HEK293T (cell line): ENCODE results near the gene LRRC75B.
A peak's percentile ranks its signal among the peaks of the same experiment; 100 is the strongest.

Source experiments
- CTCF ChIA-PET: fragments of 350-600 bp; formaldehyde crosslinking; extraction: SDS; loops from one replicate; lab custom pipeline; 2021; ENCODE audit warnings: antibody characterized with exemption, inconsistent platforms; lab: Yijun Ruan, JAX
- POLR2A ChIA-PET: fragments of 350-600 bp; formaldehyde crosslinking; extraction: SDS; loops from one replicate; lab custom pipeline; 2020; ENCODE audit warnings: antibody characterized with exemption, inconsistent platforms; lab: Yijun Ruan, JAX
- DNase-seq: peaks from one replicate; pipeline ENCODE4 v3.0.0; 2012; ENCODE audit warnings: mixed read lengths; ENCODE audit errors: extremely low spot score
- ARNT ChIP-seq: fragments of 450-650 bp; IDR thresholded peaks from 2 replicates; pipeline ENCODE4 v1.6.1; 2017; ENCODE audit warnings: mild to moderate bottlenecking
- BHLHE40 ChIP-seq: fragments of 450-650 bp; IDR thresholded peaks from 2 replicates; pipeline ENCODE4 v1.6.1; 2016; ENCODE audit warnings: mild to moderate bottlenecking, moderate library complexity, borderline replicate concordance
- CTBP1 ChIP-seq: fragments of 450-650 bp; IDR thresholded peaks from 2 replicates; pipeline ENCODE4 v1.6.1; 2016; ENCODE audit warnings: borderline replicate concordance
- ELF4 ChIP-seq: fragments of 450-650 bp; IDR thresholded peaks from 2 replicates; pipeline ENCODE4 v1.6.1; 2017; ENCODE audit warnings: antibody characterized with exemption
- FOXA1 ChIP-seq: fragments of 450-650 bp; IDR thresholded peaks from 2 replicates; pipeline ENCODE4 v1.6.1; 2016; ENCODE audit warnings: mild to moderate bottlenecking
- FOXK2 ChIP-seq: fragments of 450-650 bp; IDR thresholded peaks from 2 replicates; pipeline ENCODE4 v1.6.1; 2016; ENCODE audit warnings: mild to moderate bottlenecking
- FOXM1 ChIP-seq: fragments of 450-650 bp; IDR thresholded peaks from 2 replicates; pipeline ENCODE4 v1.6.1; 2017; ENCODE audit warnings: mild to moderate bottlenecking, borderline replicate concordance
- HDGF ChIP-seq: fragments of 450-650 bp; IDR thresholded peaks from 2 replicates; pipeline ENCODE4 v1.6.1; 2017; ENCODE audit warnings: antibody characterized with exemption, borderline replicate concordance
- L3MBTL2 ChIP-seq: fragments of 450-650 bp; conservative IDR thresholded peaks from 2 replicates; pipeline ENCODE4 v1.6.1; 2016; ENCODE audit warnings: mild to moderate bottlenecking
- LEF1 ChIP-seq: fragments of 450-650 bp; IDR thresholded peaks from 2 replicates; pipeline ENCODE4 v1.6.1; 2017; ENCODE audit warnings: mild to moderate bottlenecking, borderline replicate concordance
- NFRKB ChIP-seq: fragments of 450-650 bp; IDR thresholded peaks from 2 replicates; pipeline ENCODE4 v1.6.1; 2016; ENCODE audit warnings: mild to moderate bottlenecking, moderate library complexity
- PKNOX1 ChIP-seq: fragments of 450-650 bp; IDR thresholded peaks from 2 replicates; pipeline ENCODE4 v1.6.1; 2016
- SP1 ChIP-seq: fragments of 450-650 bp; IDR thresholded peaks from 2 replicates; pipeline ENCODE4 v1.6.1; 2017
- SUZ12 ChIP-seq: fragments of 450-650 bp; IDR thresholded peaks from 2 replicates; pipeline ENCODE4 v1.6.1; 2016; ENCODE audit warnings: mild to moderate bottlenecking
- TARDBP ChIP-seq: fragments of 450-650 bp; IDR thresholded peaks from 2 replicates; pipeline ENCODE4 v1.6.1; 2016
- ZNF384 ChIP-seq: fragments of 450-650 bp; IDR thresholded peaks from 2 replicates; pipeline ENCODE4 v1.6.1; 2016

The LRRC75B gene

GRCh38 chr22:24583221-24584165, 9.4 kb downstream of the LRRC75B start:
- no peak for DNase-seq
- POLR2A ChIA-PET: interaction anchor here (0.9 to 2.0 kb wide), 3 partner anchors 9 to 29 kb away, joined by 3 to 14 read pairs (median 6); partner anchors contain the start of genes GUCD1 and LRRC75B
- TF ChIP-seq FOXK2: no peak
- no peak for TF ChIP-seq L3MBTL2
- TF ChIP-seq NFRKB: no peak
- TF ChIP-seq ARNT: no peak
- TF ChIP-seq BHLHE40: no peak
- TF ChIP-seq CTBP1: no peak
- no peak for TF ChIP-seq LEF1
- no peak for TF ChIP-seq SUZ12
- TF ChIP-seq HDGF: no peak
- TF ChIP-seq FOXA1: no peak
- no peak for TF ChIP-seq ZNF384
- TF ChIP-seq SP1: no peak
- no peak for TF ChIP-seq TARDBP
- TF ChIP-seq FOXM1: no peak
- no peak for TF ChIP-seq PKNOX1
- CTCF ChIA-PET: interaction anchor here (0.6 kb wide), 1 partner anchor 365 kb away, joined by 7 read pairs; no protein-coding TSS in a partner anchor

GRCh38 chr22:24582056-24582814, 10.6 kb downstream of the LRRC75B start:
- ChIA-PET POLR2A (interaction anchor here (1.7 kb wide), 1 partner anchor 9 kb away, joined by 8 read pairs; no protein-coding TSS in a partner anchor), CTCF (no interaction called here)
- DNase-seq: no peak
- TF ChIP-seq TARDBP (no peak), ARNT (no peak), FOXK2 (no peak), SP1 (no peak), ELF4 (no peak), FOXA1 (no peak), L3MBTL2 (no peak), SUZ12 (no peak), CTBP1 (no peak), LEF1 (no peak), ZNF384 (no peak)

- CTCF ChIA-PET: no interaction called here
- DNase-seq: no peak
- TF ChIP-seq PKNOX1: no peak
- TF ChIP-seq LEF1: no peak
- TF ChIP-seq HDGF: no peak
- TF ChIP-seq FOXK2: no peak
- TF ChIP-seq NFRKB: no peak
- TF ChIP-seq TARDBP: no peak
- TF ChIP-seq CTBP1: no peak
- no peak for TF ChIP-seq ELF4
- no peak for TF ChIP-seq L3MBTL2
- TF ChIP-seq BHLHE40: no peak
- no peak for TF ChIP-seq FOXM1
- POLR2A ChIA-PET: interaction anchor here (1.2 kb wide), 1 partner anchor 11 kb away, joined by 3 read pairs; no protein-coding TSS in a partner anchor
Observed at GRCh38 chr22:24580276-24580675, 12.6 kb downstream of the LRRC75B start.

GRCh38 chr22:24579258-24579601, 13.6 kb downstream of the LRRC75B start:
- no peak for DNase-seq
- ChIA-PET CTCF (no interaction called here), POLR2A (interaction anchor here (1.2 kb wide), 1 partner anchor 12 kb away, joined by 3 read pairs; no protein-coding TSS in a partner anchor)
- TF ChIP-seq FOXM1 (no peak), PKNOX1 (peak; percentile 35; the same call in 1 of the 2 replicates), ELF4 (no peak), FOXA1 (no peak), SUZ12 (no peak), NFRKB (no peak), ZNF384 (no peak), LEF1 (no peak), FOXK2 (no peak)

GRCh38 chr22:24578355-24579257, 14.3 kb downstream of the LRRC75B start:
- DNase-seq: no peak
- TF ChIP-seq SP1 (no peak), ELF4 (no peak), LEF1 (no peak), ZNF384 (no peak), CTBP1 (no peak), SUZ12 (no peak), ARNT (no peak), BHLHE40 (no peak), TARDBP (no peak), NFRKB (no peak), PKNOX1 (no peak), L3MBTL2 (no peak), FOXA1 (no peak), FOXK2 (no peak), HDGF (no peak), FOXM1 (no peak)
- CTCF ChIA-PET: no interaction called here
- POLR2A ChIA-PET: interaction anchor here (0.9 kb wide), 1 partner anchor 1079 kb away, joined by 3 read pairs; no protein-coding TSS in a partner anchor
